OCI-LY3 (cell line): Measurements from ENCODE around the gene UFSP1.

Experiments
- EZH2phosphoT487 ChIP-seq: fragments of 200-600 bp; shearing (Covaris generic); IDR thresholded peaks from 2 replicates; pipeline ENCODE4 v1.6.1; 2018; ENCODE audit warnings: antibody characterized with exemption, mixed run types, low read depth
- TF ChIP-seq, protein P1 (sequence below): fragments of 200-600, 300-600 bp; sonication (generic); IDR thresholded peaks from 2 replicates; pipeline ENCODE4 v1.5.1; 2014; ENCODE audit warnings: antibody characterized with exemption, low read length, low read depth

DNA sequence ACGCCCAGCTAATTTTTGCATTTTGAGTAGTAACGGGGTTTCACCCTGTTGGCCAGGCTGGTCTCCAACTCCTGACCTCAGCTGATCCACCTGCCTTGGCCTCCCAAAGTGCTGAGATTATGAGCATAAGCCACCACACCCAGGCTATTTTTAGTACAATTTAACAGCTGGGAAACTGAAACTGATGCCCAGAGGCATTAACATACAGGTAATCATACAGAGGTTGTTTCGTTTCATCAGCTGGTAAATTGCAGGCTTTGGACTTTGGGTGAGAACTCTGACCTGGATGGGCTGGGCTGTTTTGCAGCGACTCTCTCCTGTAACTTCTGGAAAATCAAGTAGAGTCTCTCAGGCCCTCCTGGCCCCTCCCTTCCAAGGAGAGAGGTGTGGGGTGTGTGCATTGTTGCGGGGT lies 12.4 kb upstream of the UFSP1 start:
- TF ChIP-seq, protein P1, sequence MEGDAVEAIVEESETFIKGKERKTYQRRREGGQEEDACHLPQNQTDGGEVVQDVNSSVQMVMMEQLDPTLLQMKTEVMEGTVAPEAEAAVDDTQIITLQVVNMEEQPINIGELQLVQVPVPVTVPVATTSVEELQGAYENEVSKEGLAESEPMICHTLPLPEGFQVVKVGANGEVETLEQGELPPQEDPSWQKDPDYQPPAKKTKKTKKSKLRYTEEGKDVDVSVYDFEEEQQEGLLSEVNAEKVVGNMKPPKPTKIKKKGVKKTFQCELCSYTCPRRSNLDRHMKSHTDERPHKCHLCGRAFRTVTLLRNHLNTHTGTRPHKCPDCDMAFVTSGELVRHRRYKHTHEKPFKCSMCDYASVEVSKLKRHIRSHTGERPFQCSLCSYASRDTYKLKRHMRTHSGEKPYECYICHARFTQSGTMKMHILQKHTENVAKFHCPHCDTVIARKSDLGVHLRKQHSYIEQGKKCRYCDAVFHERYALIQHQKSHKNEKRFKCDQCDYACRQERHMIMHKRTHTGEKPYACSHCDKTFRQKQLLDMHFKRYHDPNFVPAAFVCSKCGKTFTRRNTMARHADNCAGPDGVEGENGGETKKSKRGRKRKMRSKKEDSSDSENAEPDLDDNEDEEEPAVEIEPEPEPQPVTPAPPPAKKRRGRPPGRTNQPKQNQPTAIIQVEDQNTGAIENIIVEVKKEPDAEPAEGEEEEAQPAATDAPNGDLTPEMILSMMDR, result no peak
- no peak for TF ChIP-seq EZH2phosphoT487
